Liver (tissue), 9 donors: ENCODE data around the gene TSSK2. TPM values are rescaled to one million over a fixed set of nuclear protein-coding genes. Genes with fewer than 3 reads are reported as not detected.
A peak's percentile ranks its signal among the peaks of the same experiment; 100 is the strongest.

Experiments
- DNase-seq: peaks from one replicate; pipeline ENCODE4 v3.0.0-alpha.2; 2017; ENCODE audit warnings: low spot score
- H3K27ac ChIP-seq, 2 donors: one replicate each; pipeline ENCODE4 v1.7.0; 2013; ENCODE audit warnings: inconsistent platforms in 2 of 2, low read length in 2 of 2, control low read depth in 1 of 2, low read depth in 1 of 2, mild to moderate bottlenecking in 1 of 2
- H3K27me3 ChIP-seq, 4 donors: one replicate each; pipeline versions ENCODE4 v1.6.1 to v1.7.0; 2013; ENCODE audit warnings: low read length in 3 of 4, inconsistent platforms in 1 of 4, mild to moderate bottlenecking in 1 of 4, moderate library complexity in 1 of 4; ENCODE audit not compliant: control insufficient read depth in 4 of 4, insufficient read depth in 4 of 4
- H3K36me3 ChIP-seq, 4 donors: one replicate each; pipeline versions ENCODE4 v1.6.1 to v1.7.0; 2013; ENCODE audit warnings: low read length in 3 of 4, mild to moderate bottlenecking in 3 of 4, low read depth in 1 of 4, moderate library complexity in 1 of 4; ENCODE audit not compliant: control insufficient read depth in 4 of 4, insufficient read depth in 3 of 4
- H3K4me1 ChIP-seq, 4 donors: one replicate each; pipeline versions ENCODE4 v1.6.1 to v1.7.0; 2013; ENCODE audit warnings: low read length in 3 of 4, mild to moderate bottlenecking in 3 of 4, moderate library complexity in 1 of 4; ENCODE audit not compliant: control insufficient read depth in 4 of 4, insufficient read depth in 4 of 4
- H3K4me3 ChIP-seq, 3 donors: one replicate each; pipeline versions ENCODE4 v1.6.1 to v1.7.0; 2013; ENCODE audit warnings: low read length in 3 of 3, control low read depth in 1 of 3, low read depth in 1 of 3, mild to moderate bottlenecking in 1 of 3
- H3K9ac ChIP-seq, 2 donors: one replicate each; pipeline ENCODE4 v1.7.0; 2013; ENCODE audit warnings: low read length in 2 of 2, mild to moderate bottlenecking in 2 of 2, moderate library complexity in 2 of 2, control low read depth in 1 of 2, low read depth in 1 of 2
- H3K9me3 ChIP-seq, 4 donors: one replicate each; pipeline versions ENCODE4 v1.6.1 to v1.7.0; 2013; ENCODE audit warnings: low read length in 3 of 4; ENCODE audit not compliant: control insufficient read depth in 4 of 4
- ATF3 ChIP-seq: IDR thresholded peaks from 2 replicates; pipeline ENCODE4 v1.6.1; 2016; ENCODE audit warnings: antibody characterized with exemption
- CTCF ChIP-seq: fragments of 150-350 bp; IDR thresholded peaks from 2 replicates; pipeline ENCODE4 v1.5.1; 2017; ENCODE audit warnings: improper control_type of control experiment, low read depth, low read length; ENCODE audit not compliant: missing input control
- EGR1 ChIP-seq, 2 donors: IDR thresholded peaks; 2 replicates each; pipeline ENCODE4 v1.6.1; 2016 to 2018; ENCODE audit warnings: antibody characterized with exemption in 2 of 2, low read depth in 2 of 2
- FOXA1 ChIP-seq: IDR thresholded peaks from 2 replicates; pipeline ENCODE4 v1.6.1; 2016; ENCODE audit warnings: antibody characterized with exemption
- FOXA2 ChIP-seq: IDR thresholded peaks from 2 replicates; pipeline ENCODE4 v1.6.1; 2016; ENCODE audit warnings: antibody characterized with exemption
- GABPA ChIP-seq, 2 donors: IDR thresholded peaks in 1 of 2; conservative IDR thresholded peaks in 1 of 2; 2 replicates each; pipeline ENCODE4 v1.6.1; 2016; ENCODE audit warnings: antibody characterized with exemption in 2 of 2, mild to moderate bottlenecking in 1 of 2, moderate library complexity in 1 of 2
- HNF4A ChIP-seq, 2 donors: conservative IDR thresholded peaks; 2 replicates each; pipeline ENCODE4 v1.6.1; 2016; ENCODE audit warnings: antibody characterized with exemption in 2 of 2, mild to moderate bottlenecking in 2 of 2
- HNF4G ChIP-seq: IDR thresholded peaks from 2 replicates; pipeline ENCODE4 v1.6.1; 2016; ENCODE audit warnings: antibody characterized with exemption
- JUND ChIP-seq, 2 donors: IDR thresholded peaks; 2 replicates each; pipeline ENCODE4 v1.6.1; 2016; ENCODE audit warnings: antibody characterized with exemption in 2 of 2
- MAX ChIP-seq: IDR thresholded peaks from 2 replicates; pipeline ENCODE4 v1.6.1; 2016; ENCODE audit warnings: antibody characterized with exemption
- NR2F2 ChIP-seq: IDR thresholded peaks from 2 replicates; pipeline ENCODE4 v1.6.1; 2016; ENCODE audit warnings: antibody characterized with exemption
- RAD21 ChIP-seq, 2 donors: IDR thresholded peaks; 2 replicates each; pipeline ENCODE4 v1.6.1; 2016; ENCODE audit warnings: antibody characterized with exemption in 2 of 2, mild to moderate bottlenecking in 2 of 2
- REST ChIP-seq: IDR thresholded peaks from 2 replicates; pipeline ENCODE4 v1.6.1; 2016; ENCODE audit warnings: antibody characterized with exemption, mild to moderate bottlenecking
- RXRA ChIP-seq, 2 donors: IDR thresholded peaks; 2 replicates each; pipeline ENCODE4 v1.6.1; 2017 to 2018; ENCODE audit warnings: antibody characterized with exemption in 2 of 2, mild to moderate bottlenecking in 1 of 2
- SP1 ChIP-seq: IDR thresholded peaks from 2 replicates; pipeline ENCODE4 v1.6.1; 2018; ENCODE audit warnings: antibody characterized with exemption, mild to moderate bottlenecking
- TAF1 ChIP-seq: conservative IDR thresholded peaks from 2 replicates; pipeline ENCODE4 v1.6.1; 2016; ENCODE audit warnings: antibody characterized with exemption, mild to moderate bottlenecking
- YY1 ChIP-seq: IDR thresholded peaks from 2 replicates; pipeline ENCODE4 v1.6.1; 2016; ENCODE audit warnings: antibody characterized with exemption, mild to moderate bottlenecking
- ZBTB33 ChIP-seq: IDR thresholded peaks from 2 replicates; pipeline ENCODE4 v1.6.1; 2016; ENCODE audit warnings: antibody characterized with exemption
- WGBS: extraction: QIAGEN DNeasy Blood & Tissue Kit; methylation state at CpG from one replicate; pipeline ENCODE4 v1.1.7; 2013; 5-methylcytosine and 5-hydroxymethylcytosine counted together
- polyA plus RNA-seq, 2 donors: library from polyadenylated mRNA; stranded (reverse) in 1 of 2; unstranded in 1 of 2; fragments of 200-250 nt in 1 of 2; fragments of >200 nt in 1 of 2; fragmentation: Nextera tagmentation in 1 of 2; extraction: Ambion mirVana in 1 of 2; gene quantifications; one replicate each; pipeline versions ENCODE4 v1.2.1 to v1.2.3, GENCODE V29; 2013 to 2015
- total RNA-seq, 2 donors: library from RNA; depleted of rRNA; stranded (reverse); fragments of >200 nt; gene quantifications; one replicate each; pipeline ENCODE4 v1.2.3, GENCODE V29; 2014
- donor health status: healthy.
- donor health status: healthy.
- donor health status: healthy.
- donor health status: healthy.
- donor health status: healthy.

TSSK2 gene
- total and polyA plus RNA-seq, 4 donors = 0.08 TPM; not detected in 3

GRCh38 chr22:19175026-19175601 lies 44.0 kb downstream of the TSSK2 start:
- H3K4me1 ChIP-seq = peaks cover 24 to 84% (median 71%) of the 10 kb centered on the region in 4 donors
- DNase-seq = no peak

More at GRCh38 chr22:19175026-19175601, 44.0 kb downstream of the TSSK2 start:
- H3K36me3 ChIP-seq = no peaks in the 10 kb centered on the region
- no peak overlapping the region for H3K9ac ChIP-seq
- peak overlapping the region; percentile 75 to 78 for H3K27ac ChIP-seq
- H3K9me3 ChIP-seq = no peaks in the 10 kb centered on the region
- no peak for TF ChIP-seq ZBTB33
- no peak for TF ChIP-seq SP1
- TF ChIP-seq GABPA (IDR thresholded peaks at IDR 0.05 in 1 of 2, conservative IDR thresholded peaks at IDR 0.05 in 1 of 2) = no peak
- TF ChIP-seq CTCF = no peak
- no peak for TF ChIP-seq MAX
- TF ChIP-seq FOXA2 = no peak
- no peak for TF ChIP-seq RXRA (IDR thresholded peaks at IDR 0.05)
- TF ChIP-seq JUND (IDR thresholded peaks at IDR 0.05) = no peak
- no peak for TF ChIP-seq FOXA1
- no peak for TF ChIP-seq EGR1 (IDR thresholded peaks at IDR 0.05; ENCODE audit: low read depth in 2 of 2)
- TF ChIP-seq NR2F2 = no peak
- TF ChIP-seq HNF4G = no peak
- no peak for TF ChIP-seq REST
- no peak for TF ChIP-seq RAD21 (IDR thresholded peaks at IDR 0.05)
- TF ChIP-seq TAF1 = no peak
- TF ChIP-seq ATF3 = no peak
- no peak for TF ChIP-seq YY1
- no peak for TF ChIP-seq HNF4A (conservative IDR thresholded peaks at IDR 0.05)
- peaks cover 0 to 3% (median 0%) of the 10 kb centered on the region in 4 donors for H3K27me3 ChIP-seq
- 64% methylated on average over 7 of the region's 7 CpGs for WGBS
- H3K4me3 ChIP-seq = no peak overlapping the region
